ENCODE results near the gene TNRC18.

The TNRC18 gene

GRCh38 chr7:5396999-5397663, 26.5 kb downstream of the TNRC18 start:
- Histone ChIP-seq H3K4me2 (ENCODE audit: low read depth, low read length, poor library complexity, severe bottlenecking) (peak overlapping the region; percentile 82), H2AFZ (ENCODE audit: low read length) (no peak overlapping the region), H3F3A (ENCODE audit: low read depth) (no peaks in the 10 kb centered on the region), H3K9me2 (replicated peaks; ENCODE audit: low read depth, low read length) (no peaks in the 10 kb centered on the region), H3K9me3 (ENCODE audit: insufficient read depth, low read depth, low read length) (no peaks in the 10 kb centered on the region), H4K20me1 (ENCODE audit: insufficient read depth, low read length, poor library complexity, severe bottlenecking) (peaks cover 51% of the 10 kb centered on the region), H3K27me3 (ENCODE audit: insufficient read depth, low read length, poor library complexity, severe bottlenecking) (no peaks in the 10 kb centered on the region), H3K9ac (ENCODE audit: low read depth, low read length, poor library complexity, severe bottlenecking) (peak overlapping the region; percentile 99), H3K36me3 (ENCODE audit: insufficient read depth, low read length) (peaks cover 32% of the 10 kb centered on the region; the same call in 1 of the 2 replicates), H3K79me2 (ENCODE audit: insufficient read depth, low read length) (peaks cover 95% of the 10 kb centered on the region), H3K4me3 (ENCODE audit: low read length, poor library complexity, severe bottlenecking) (peak overlapping the region; percentile 90), H3K4me1 (ENCODE audit: insufficient read depth, low read length, poor library complexity, severe bottlenecking) (peaks cover 7% of the 10 kb centered on the region)
- TF ChIP-seq CTCF (conservative IDR thresholded peaks at IDR 0.05; ENCODE audit: low read length), result no peak
- TF ChIP-seq EZH2phosphoT487 (IDR thresholded peaks at IDR 0.05; ENCODE audit: borderline replicate concordance), result no peak

GRCh38 chr7:5396542-5396941, 27.1 kb downstream of the TNRC18 start:
- Histone ChIP-seq H3K4me1 (ENCODE audit: insufficient read depth, low read length, poor library complexity, severe bottlenecking) (peaks cover 7% of the 10 kb centered on the region), H3K79me2 (ENCODE audit: insufficient read depth, low read length) (peaks cover 93% of the 10 kb centered on the region), H3K9ac (ENCODE audit: low read depth, low read length, poor library complexity, severe bottlenecking) (peak overlapping the region; percentile 99), H2AFZ (ENCODE audit: low read length) (no peak overlapping the region), H3K4me2 (ENCODE audit: low read depth, low read length, poor library complexity, severe bottlenecking) (peak overlapping the region; percentile 82), H3K4me3 (ENCODE audit: low read length, poor library complexity, severe bottlenecking) (peak overlapping the region; percentile 90), H4K20me1 (ENCODE audit: insufficient read depth, low read length, poor library complexity, severe bottlenecking) (peaks cover 55% of the 10 kb centered on the region), H3K27me3 (ENCODE audit: insufficient read depth, low read length, poor library complexity, severe bottlenecking) (no peaks in the 10 kb centered on the region), H3K36me3 (ENCODE audit: insufficient read depth, low read length) (peaks cover 34% of the 10 kb centered on the region; the same call in 1 of the 2 replicates), H3K9me2 (replicated peaks; ENCODE audit: low read depth, low read length) (no peaks in the 10 kb centered on the region), H3F3A (ENCODE audit: low read depth) (no peaks in the 10 kb centered on the region), H3K9me3 (ENCODE audit: insufficient read depth, low read depth, low read length) (no peaks in the 10 kb centered on the region)
- TF ChIP-seq CTCF (conservative IDR thresholded peaks at IDR 0.05; ENCODE audit: low read length) (peak; percentile 60), EZH2phosphoT487 (IDR thresholded peaks at IDR 0.05; ENCODE audit: borderline replicate concordance) (no peak)

- Histone ChIP-seq H3K9ac (ENCODE audit: low read depth, low read length, poor library complexity, severe bottlenecking) (peak overlapping the region; percentile 8), H2AFZ (ENCODE audit: low read length) (no peak overlapping the region), H3K9me3 (ENCODE audit: insufficient read depth, low read depth, low read length) (no peaks in the 10 kb centered on the region), H3F3A (ENCODE audit: low read depth) (no peaks in the 10 kb centered on the region), H3K4me1 (ENCODE audit: insufficient read depth, low read length, poor library complexity, severe bottlenecking) (peaks cover 7% of the 10 kb centered on the region), H3K27me3 (ENCODE audit: insufficient read depth, low read length, poor library complexity, severe bottlenecking) (no peaks in the 10 kb centered on the region), H3K36me3 (ENCODE audit: insufficient read depth, low read length) (peaks cover 36% of the 10 kb centered on the region; the same call in 1 of the 2 replicates), H4K20me1 (ENCODE audit: insufficient read depth, low read length, poor library complexity, severe bottlenecking) (peaks cover 65% of the 10 kb centered on the region), H3K4me3 (ENCODE audit: low read length, poor library complexity, severe bottlenecking) (peak overlapping the region; percentile 14), H3K9me2 (replicated peaks; ENCODE audit: low read depth, low read length) (no peaks in the 10 kb centered on the region), H3K4me2 (ENCODE audit: low read depth, low read length, poor library complexity, severe bottlenecking) (peak overlapping the region; percentile 82), H3K79me2 (ENCODE audit: insufficient read depth, low read length) (peaks cover 95% of the 10 kb centered on the region)
- TF ChIP-seq EZH2phosphoT487 (IDR thresholded peaks at IDR 0.05; ENCODE audit: borderline replicate concordance), result no peak
- TF ChIP-seq CTCF (conservative IDR thresholded peaks at IDR 0.05; ENCODE audit: low read length), result no peak
Observed at GRCh38 chr7:5395246-5395645, 28.4 kb downstream of the TNRC18 start.
